IPS-20b (cell line): ENCODE data around the gene PRPF4.

Source experiments
- H3K27ac ChIP-seq: one replicate; pipeline ENCODE4 v1.5.1; 2013; ENCODE audit warnings: low read length
- H3K27me3 ChIP-seq: 2 replicates; pipeline ENCODE4 v1.6.1; 2013; ENCODE audit warnings: mild to moderate bottlenecking, low read length, inconsistent platforms; ENCODE audit not compliant: insufficient read depth
- H3K36me3 ChIP-seq: 2 replicates; pipeline ENCODE4 v1.6.1; 2013; ENCODE audit warnings: low read depth, mild to moderate bottlenecking, inconsistent platforms, low read length, moderate library complexity; ENCODE audit not compliant: insufficient read depth
- H3K4me1 ChIP-seq: 2 replicates; pipeline ENCODE4 v1.6.1; 2013; ENCODE audit warnings: mild to moderate bottlenecking, control low read depth, inconsistent platforms, low read length, moderate library complexity; ENCODE audit not compliant: insufficient read depth
- H3K4me3 ChIP-seq: 2 replicates; pipeline ENCODE4 v1.5.1; 2013; ENCODE audit warnings: mild to moderate bottlenecking, low read length, inconsistent platforms
- H3K9ac ChIP-seq: 2 replicates; pipeline ENCODE4 v1.6.1; 2013; ENCODE audit warnings: low read depth, mild to moderate bottlenecking, inconsistent platforms, low read length, moderate library complexity
- H3K9me3 ChIP-seq: 2 replicates; pipeline ENCODE4 v1.6.1; 2013; ENCODE audit warnings: mild to moderate bottlenecking, low read depth, low read length, inconsistent platforms; ENCODE audit not compliant: insufficient read depth

PRPF4 gene

DNA sequence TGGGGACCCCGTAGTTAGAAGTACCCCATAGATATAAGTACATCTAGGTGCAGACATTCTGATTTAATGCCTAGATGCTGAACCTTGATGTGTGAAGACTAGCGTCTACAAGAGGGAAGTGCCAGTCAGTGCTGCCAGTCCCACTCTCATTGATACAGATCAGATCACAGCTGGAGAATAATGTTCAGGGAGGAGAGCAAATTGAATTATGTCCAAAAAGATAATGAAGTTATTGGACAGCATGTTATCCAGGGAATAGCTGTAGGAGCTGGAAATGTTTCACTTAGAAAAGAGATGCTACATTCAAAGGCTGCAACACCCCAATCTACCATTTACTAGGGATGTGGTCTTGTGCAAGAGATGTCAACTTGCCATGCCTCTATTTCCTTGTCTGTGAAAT lies 43.6 kb downstream of the PRPF4 start:
- Histone ChIP-seq H3K36me3 (no peaks in the 10 kb centered on the region), H3K27ac (no peak overlapping the region), H3K9ac (no peak overlapping the region), H3K4me1 (no peaks in the 10 kb centered on the region), H3K4me3 (no peak overlapping the region), H3K9me3 (no peaks in the 10 kb centered on the region), H3K27me3 (no peaks in the 10 kb centered on the region; the same call in 1 of the 2 replicates)

DNA sequence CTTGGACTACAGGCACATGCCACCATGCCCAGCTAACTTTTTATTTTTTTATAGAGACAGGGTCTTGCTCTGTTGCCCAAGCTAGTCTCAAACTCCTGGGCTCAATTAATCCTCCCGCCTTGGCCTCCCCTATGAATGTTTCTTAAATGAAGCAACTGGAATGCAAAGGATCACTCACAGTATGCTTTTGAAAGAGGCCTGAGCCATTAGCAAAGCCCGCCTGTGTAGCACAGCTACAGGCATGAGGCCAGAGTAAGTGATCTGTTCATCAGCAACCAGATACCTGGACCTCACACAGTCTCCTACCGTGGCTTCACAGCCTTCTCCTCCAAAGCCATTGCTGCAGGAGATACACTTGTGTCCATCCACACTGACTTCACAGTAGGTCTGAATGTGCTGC lies 44.6 kb downstream of the PRPF4 start:
- no peak overlapping the region for H3K9ac ChIP-seq
- H3K4me3 ChIP-seq, result no peak overlapping the region
- no peak overlapping the region for H3K27ac ChIP-seq
- no peaks in the 10 kb centered on the region; the same call in 1 of the 2 replicates for H3K27me3 ChIP-seq
- no peaks in the 10 kb centered on the region for H3K36me3 ChIP-seq
- no peaks in the 10 kb centered on the region for H3K9me3 ChIP-seq
- H3K4me1 ChIP-seq, result no peaks in the 10 kb centered on the region

DNA sequence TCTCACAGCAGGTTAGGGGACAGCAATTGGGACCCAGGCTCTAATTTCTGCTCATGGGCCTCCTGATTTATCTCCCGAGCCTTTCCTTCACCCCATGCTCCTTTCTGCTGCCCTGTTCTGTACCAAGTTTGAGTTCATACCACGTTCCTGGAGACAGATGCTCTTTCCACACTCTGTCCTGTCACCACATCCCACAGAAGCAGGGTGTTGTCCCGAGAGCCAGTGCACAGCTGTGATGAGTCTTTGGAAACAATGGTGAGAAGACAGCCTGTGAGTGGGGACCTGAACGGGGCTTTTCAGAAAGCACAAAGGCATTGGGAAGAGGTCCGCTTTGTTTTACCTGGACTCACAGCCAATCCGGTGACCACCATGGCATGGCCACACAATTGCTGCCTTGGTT lies 47.2 kb downstream of the PRPF4 start:
- H3K9ac ChIP-seq, result no peak overlapping the region
- H3K4me1 ChIP-seq, result no peaks in the 10 kb centered on the region

DNA sequence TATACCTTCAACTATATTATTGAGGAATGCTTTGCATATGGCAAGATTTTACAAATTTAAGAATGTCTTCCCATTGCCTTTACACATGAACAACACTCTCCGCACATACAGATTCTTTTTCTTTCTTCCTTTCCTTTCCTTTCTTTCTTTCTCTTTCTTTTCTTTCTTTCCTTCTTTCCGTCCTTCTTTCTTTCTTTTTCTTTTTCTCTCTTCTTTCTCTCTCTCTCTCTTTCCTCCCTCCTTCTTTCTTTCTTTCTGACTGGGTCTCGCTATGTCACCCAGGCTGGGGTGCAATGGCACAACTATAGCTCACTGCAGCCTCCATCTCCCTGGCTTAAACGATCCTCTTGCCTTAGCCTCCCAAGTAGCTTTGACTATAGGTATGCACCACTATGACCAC lies 50.8 kb downstream of the PRPF4 start:
- Histone ChIP-seq H3K27me3 (no peaks in the 10 kb centered on the region; the same call in 1 of the 2 replicates), H3K27ac (no peak overlapping the region), H3K4me3 (no peak overlapping the region), H3K9ac (no peak overlapping the region), H3K9me3 (no peaks in the 10 kb centered on the region), H3K4me1 (no peaks in the 10 kb centered on the region), H3K36me3 (no peaks in the 10 kb centered on the region)

More for the DNA sequence above, 47.2 kb downstream of the PRPF4 start:
- H3K9me3 ChIP-seq, result no peaks in the 10 kb centered on the region
- no peaks in the 10 kb centered on the region; the same call in 1 of the 2 replicates for H3K27me3 ChIP-seq
- H3K4me3 ChIP-seq, result no peak overlapping the region
- H3K36me3 ChIP-seq, result no peaks in the 10 kb centered on the region
- H3K27ac ChIP-seq, result no peak overlapping the region

DNA sequence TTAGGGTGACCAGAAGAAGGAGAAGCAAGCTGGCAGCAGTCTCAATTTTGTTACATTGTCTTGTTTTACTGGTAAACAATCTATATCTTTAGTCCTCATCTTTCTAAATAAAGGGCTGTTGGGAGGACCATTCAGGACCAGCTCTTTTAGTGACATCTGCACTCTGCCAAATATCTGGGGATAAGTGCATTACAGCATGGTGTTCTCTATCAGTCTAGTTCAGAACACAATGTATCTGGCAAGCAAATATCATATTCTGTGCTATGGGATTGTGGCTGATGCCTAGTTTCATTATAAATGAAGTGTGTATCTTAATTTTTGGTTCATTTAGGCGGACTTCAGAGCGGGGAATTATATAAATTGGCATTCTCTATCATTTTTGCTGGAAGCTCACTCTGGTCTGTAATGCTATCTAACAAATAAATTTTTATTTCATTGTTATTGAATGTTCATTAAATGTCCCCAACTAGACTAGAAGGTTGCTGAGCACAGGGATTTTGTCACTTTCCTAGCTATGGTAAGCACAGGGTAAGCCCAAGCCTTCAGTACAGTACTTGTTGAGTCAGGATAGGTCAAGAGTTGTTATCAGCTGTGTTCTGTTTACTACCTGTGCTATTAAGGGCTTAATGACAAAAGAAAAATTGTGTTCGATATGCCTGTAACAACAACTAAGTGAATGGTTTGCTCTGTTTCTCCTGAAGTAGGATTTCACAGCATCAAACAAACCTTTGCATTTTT lies 52.8 kb downstream of the PRPF4 start:
- H3K4me3 ChIP-seq, result no peak overlapping the region
- H3K27ac ChIP-seq, result no peak overlapping the region
- no peaks in the 10 kb centered on the region for H3K9me3 ChIP-seq
- H3K9ac ChIP-seq, result no peak overlapping the region
- H3K36me3 ChIP-seq, result no peaks in the 10 kb centered on the region
- no peaks in the 10 kb centered on the region for H3K4me1 ChIP-seq
- no peaks in the 10 kb centered on the region for H3K27me3 ChIP-seq

DNA sequence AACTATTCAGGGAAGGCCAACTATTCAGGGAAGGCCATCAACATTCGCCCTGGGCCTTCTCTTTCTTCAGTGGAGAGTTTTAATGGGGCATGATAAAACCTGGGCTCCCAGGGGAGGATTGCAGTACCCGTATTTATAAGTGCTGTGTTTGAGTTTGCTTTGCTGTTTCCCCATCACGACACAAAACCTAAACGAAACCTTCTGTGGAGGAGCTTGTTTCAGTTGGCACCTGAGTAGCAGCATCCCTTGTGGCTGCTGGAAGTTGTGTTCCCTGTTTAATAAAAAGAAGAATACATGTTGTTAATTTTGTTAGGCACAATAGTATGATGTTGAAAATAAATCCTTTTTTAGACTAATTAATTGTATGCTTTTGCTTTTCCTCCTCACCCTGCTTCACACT lies 56.3 kb downstream of the PRPF4 start:
- Histone ChIP-seq H3K4me1 (no peaks in the 10 kb centered on the region), H3K4me3 (no peak overlapping the region), H3K27me3 (no peaks in the 10 kb centered on the region), H3K9ac (no peak overlapping the region), H3K36me3 (no peaks in the 10 kb centered on the region), H3K27ac (no peak overlapping the region), H3K9me3 (no peaks in the 10 kb centered on the region)

DNA sequence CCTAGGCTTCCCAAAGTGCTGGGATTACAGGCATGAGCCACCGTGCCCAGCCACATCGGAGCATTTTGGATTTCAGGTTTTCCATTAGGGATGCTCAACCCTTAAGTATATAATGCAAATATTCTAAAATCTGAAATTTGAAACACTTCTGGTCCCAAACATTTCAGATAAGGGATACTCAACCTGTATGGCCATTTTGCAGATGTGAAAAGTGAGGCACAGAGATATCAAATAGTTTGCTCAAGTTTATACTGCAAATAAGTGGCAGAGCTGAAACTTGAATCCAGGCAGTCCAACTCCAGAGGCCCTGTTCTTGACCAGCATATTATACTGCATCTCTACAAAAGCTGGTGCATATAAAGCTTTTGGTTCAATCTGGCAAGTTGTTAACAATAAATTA lies 62.3 kb downstream of the PRPF4 start:
- Histone ChIP-seq H3K27me3 (peaks cover 26% of the 10 kb centered on the region), H3K36me3 (no peaks in the 10 kb centered on the region), H3K9ac (no peak overlapping the region), H3K27ac (no peak overlapping the region), H3K4me1 (no peaks in the 10 kb centered on the region), H3K4me3 (no peak overlapping the region), H3K9me3 (no peaks in the 10 kb centered on the region)

DNA sequence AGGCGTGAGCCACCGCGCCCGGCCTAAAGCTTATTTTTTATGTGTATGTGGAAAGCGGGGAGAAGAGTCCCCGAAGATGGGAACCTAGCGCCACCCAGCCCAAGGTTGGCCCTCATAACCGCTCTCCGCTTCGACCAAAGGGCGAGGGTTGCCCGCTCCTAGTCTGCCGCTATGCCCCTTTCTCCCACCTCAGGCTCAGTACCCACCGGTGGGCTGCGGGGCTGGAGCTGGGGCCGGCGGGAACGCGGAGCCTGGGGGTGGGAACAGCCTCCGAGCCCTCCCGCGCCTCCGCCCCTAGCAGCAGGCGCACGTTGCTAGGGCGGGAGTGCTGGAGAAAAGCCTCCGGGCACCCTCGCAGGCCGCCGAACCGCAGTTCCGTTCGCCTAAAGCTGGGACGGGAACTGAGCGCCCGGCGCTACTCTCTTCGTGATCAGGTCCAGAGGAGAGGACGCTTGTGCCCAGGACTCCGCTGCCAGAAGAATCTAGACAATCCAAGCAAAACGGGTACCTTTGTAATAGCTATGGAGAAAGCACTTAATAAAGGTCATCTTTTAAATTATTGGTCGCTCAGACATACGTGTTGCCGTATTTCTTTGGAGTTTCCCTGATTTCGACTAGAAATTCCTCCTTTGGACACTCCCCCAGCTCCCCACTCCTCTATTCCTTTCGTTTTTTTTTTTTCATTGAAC lies 64.7 kb downstream of the PRPF4 start, which contains the start of gene WDR31:
Gene WDR31 (minus strand): TSS at position 265 of the 689 bp plus-strand sequence. CDS start 8,253 bp downstream, outside the sequence.
- peak within 1 kb of the TSS; percentile 76 for H3K4me3 ChIP-seq
- H3K27me3 ChIP-seq, result peaks cover 26% of the 10 kb centered on the region
- no peaks in the 10 kb centered on the region for H3K9me3 ChIP-seq
- no peaks in the 10 kb centered on the region for H3K36me3 ChIP-seq
- peak within 1 kb of the TSS; percentile 80; the same call in 1 of the 2 replicates for H3K9ac ChIP-seq
- H3K4me1 ChIP-seq, result no peaks in the 10 kb centered on the region
- no peak within 1 kb of the TSS for H3K27ac ChIP-seq

DNA sequence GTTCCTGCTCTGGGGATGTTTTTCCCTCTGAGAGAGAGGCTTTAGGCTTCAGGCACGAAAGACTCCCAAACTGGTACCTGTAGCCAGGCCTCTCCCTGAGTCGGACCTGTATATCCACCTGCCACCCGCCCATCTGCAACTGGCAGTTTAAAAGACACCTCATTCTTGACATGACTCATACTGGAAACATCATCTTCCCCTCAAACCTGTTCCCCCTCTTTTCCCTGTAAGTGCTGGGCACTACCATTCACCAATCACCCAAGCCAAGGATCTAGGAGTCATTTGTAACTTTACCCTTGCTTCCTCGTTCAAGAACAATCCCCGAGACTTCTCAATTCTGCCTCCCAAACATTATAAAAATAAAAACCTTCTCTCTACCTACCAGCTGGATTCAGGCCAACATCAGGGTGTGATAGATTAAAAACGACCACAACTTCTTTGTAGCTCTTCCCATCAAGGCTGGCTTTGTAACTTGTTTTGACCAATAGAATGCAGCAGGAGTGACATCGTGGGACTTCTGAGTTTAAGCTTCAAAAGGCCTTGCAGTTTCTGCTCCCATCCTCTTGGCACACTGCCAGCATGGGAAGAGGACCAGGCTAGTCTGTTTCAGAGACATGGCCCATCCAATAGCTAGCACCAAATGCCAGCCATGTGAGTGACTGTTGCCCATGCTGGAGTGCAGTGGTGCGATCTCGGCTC lies 66.4 kb downstream of the PRPF4 start:
- H3K36me3 ChIP-seq, result no peaks in the 10 kb centered on the region
- H3K4me1 ChIP-seq, result no peaks in the 10 kb centered on the region
- H3K27ac ChIP-seq, result no peak overlapping the region

More for the DNA sequence above, 66.4 kb downstream of the PRPF4 start:
- Histone ChIP-seq H3K27me3 (peaks cover 26% of the 10 kb centered on the region), H3K9me3 (no peaks in the 10 kb centered on the region), H3K9ac (no peak overlapping the region), H3K4me3 (no peak overlapping the region)
